CD4-positive, alpha-beta T cell treated with Interleukin-21 for 1 hour (primary cell): Measurements from ENCODE around the gene NARS2.
"Not testable (repeated sequence)": the region's sequence is repeated elsewhere in the genome, so short reads cannot be mapped to it uniquely, and the experiment has no call there.

Experiments used
- DNase-seq: peaks from one replicate; pipeline ENCODE4 v3.0.0-alpha.2; 2020

The NARS2 gene

GRCh38 chr11:78575478-78575877, 814 bp upstream of the NARS2 start:
- no peak for DNase-seq

- no peak for DNase-seq
Observed at GRCh38 chr11:78573681-78574080, 983 bp downstream of the NARS2 start.

- DNase-seq: no peak
Observed at GRCh38 chr11:78573271-78573670, 1.4 kb downstream of the NARS2 start.

GRCh38 chr11:78572394-78572793, 2.3 kb downstream of the NARS2 start:
- no peak for DNase-seq

GRCh38 chr11:78570031-78570430, 4.6 kb downstream of the NARS2 start:
- no peak for DNase-seq

GRCh38 chr11:78567209-78567608, 7.5 kb downstream of the NARS2 start:
- DNase-seq: no peak

GRCh38 chr11:78564490-78565467, 9.9 kb downstream of the NARS2 start:
- DNase-seq: peak; percentile 77

GRCh38 chr11:78564037-78564436, 10.6 kb downstream of the NARS2 start:
- not testable (repeated sequence) for DNase-seq

GRCh38 chr11:78563090-78563489, 11.6 kb downstream of the NARS2 start:
- DNase-seq: not testable (repeated sequence)

- no peak for DNase-seq
Observed at GRCh38 chr11:78562398-78562797, 12.3 kb downstream of the NARS2 start.

- no peak for DNase-seq
Observed at GRCh38 chr11:78560826-78561484, 13.7 kb downstream of the NARS2 start.

GRCh38 chr11:78560153-78560552, 14.5 kb downstream of the NARS2 start:
- DNase-seq: no peak

GRCh38 chr11:78557236-78557635, 17.4 kb downstream of the NARS2 start:
- DNase-seq: no peak

GRCh38 chr11:78555592-78555991, 19.1 kb downstream of the NARS2 start:
- DNase-seq: no peak

GRCh38 chr11:78552881-78553280, 21.8 kb downstream of the NARS2 start:
- DNase-seq: no peak

GRCh38 chr11:78552139-78552538, 22.5 kb downstream of the NARS2 start:
- not testable (repeated sequence) for DNase-seq

GRCh38 chr11:78551066-78551465, 23.6 kb downstream of the NARS2 start:
- no peak for DNase-seq

- no peak for DNase-seq
Observed at GRCh38 chr11:78549624-78550409, 24.8 kb downstream of the NARS2 start.

GRCh38 chr11:78548911-78549590, 25.6 kb downstream of the NARS2 start:
- no peak for DNase-seq

GRCh38 chr11:78547931-78548705, 26.5 kb downstream of the NARS2 start:
- DNase-seq: no peak

GRCh38 chr11:78542007-78542406, 32.7 kb downstream of the NARS2 start:
- DNase-seq: no peak

GRCh38 chr11:78541537-78541936, 33.1 kb downstream of the NARS2 start:
- DNase-seq: no peak
